Small intestine (tissue), 16 donors: ENCODE data around the gene ETV5. TPM values are rescaled to one million over a fixed set of nuclear protein-coding genes. Genes with fewer than 3 reads are reported as not detected.

ENCODE experiments used
- DNase-seq, 2 donors: peaks; one replicate each; pipeline versions ENCODE4 v3.0.0 to v3.0.0-alpha.2; 2013
- FAIRE-seq: peaks from 2 replicates; lab custom pipeline; 2012; peaks lifted over from hg19 to GRCh38; lab: Jason Lieb, UNC
- H3K27ac ChIP-seq, 3 donors: one replicate each; pipeline ENCODE4 v1.5.1; 2013; ENCODE audit warnings: low read length in 2 of 3, mild to moderate bottlenecking in 2 of 3, control low read depth in 1 of 3, inconsistent platforms in 1 of 3, low read depth in 1 of 3, moderate library complexity in 1 of 3
- H3K27me3 ChIP-seq, 3 donors: one replicate each; pipeline ENCODE4 v1.6.1; 2013; ENCODE audit warnings: low read length in 3 of 3, inconsistent platforms in 1 of 3; ENCODE audit not compliant: control insufficient read depth in 3 of 3, insufficient read depth in 3 of 3
- H3K36me3 ChIP-seq, 3 donors: one replicate each; pipeline ENCODE4 v1.6.1; 2013; ENCODE audit warnings: low read length in 3 of 3, inconsistent platforms in 1 of 3, low read depth in 1 of 3, mild to moderate bottlenecking in 1 of 3, moderate library complexity in 1 of 3; ENCODE audit not compliant: control insufficient read depth in 3 of 3, insufficient read depth in 2 of 3
- H3K4me1 ChIP-seq, 3 donors: one replicate each; pipeline ENCODE4 v1.6.1; 2013; ENCODE audit warnings: low read length in 2 of 3, inconsistent platforms in 1 of 3, low read depth in 1 of 3, mild to moderate bottlenecking in 1 of 3, moderate library complexity in 1 of 3; ENCODE audit not compliant: control insufficient read depth in 3 of 3, insufficient read depth in 2 of 3
- H3K4me3 ChIP-seq, 3 donors: one replicate each; pipeline ENCODE4 v1.5.1; 2013; ENCODE audit warnings: low read length in 3 of 3, control low read depth in 1 of 3, inconsistent platforms in 1 of 3, low read depth in 1 of 3, mild to moderate bottlenecking in 1 of 3, moderate library complexity in 1 of 3
- H3K9me3 ChIP-seq, 2 donors: one replicate each; pipeline ENCODE4 v1.6.1; 2013; ENCODE audit warnings: low read depth in 1 of 2, low read length in 1 of 2; ENCODE audit not compliant: control insufficient read depth in 2 of 2, insufficient read depth in 1 of 2
- WGBS, 3 donors: extraction: QIAGEN DNeasy Blood & Tissue Kit; methylation state at CpG; one replicate each; pipeline ENCODE4 v1.1.7; 2013; 5-methylcytosine and 5-hydroxymethylcytosine counted together
- long read RNA-seq, 10 donors: transcript quantifications; one replicate each; lab custom pipeline, GENCODE V29; 2026
- polyA plus RNA-seq, 4 donors: library from polyadenylated mRNA; stranded (reverse) in 3 of 4; unstranded in 1 of 4; fragments of 200-250 nt in 3 of 4; fragments of 120-200 nt in 1 of 4; gene quantifications; one replicate each; pipeline versions ENCODE4 v1.2.1 to v1.2.3, GENCODE V29; 2013
- donor health status: healthy with polysubstance abuse.
- donor health status: control.
- donor health status: control.
- donor health status: Bipolar disorder and iron deficiency.
- donor health status: healthy.

Gene ETV5
- polyA plus RNA-seq = 1 to 10 TPM in 3 of 4 donors, under 1 TPM in 1; 0.45 to 4.4 (median 3.3) TPM
- long read RNA-seq, donor 1 = 0 reads
- long read RNA-seq, donor 2 = 0 reads
- long read RNA-seq, donor 3, partial matches to known transcripts = 0 of 1 reads
- long read RNA-seq, donor 3, other reads (novel, unspliced or antisense) = 0 of 1 reads
- long read RNA-seq, donor 4 = 0 reads
- long read RNA-seq, donor 5 = 0 reads
- long read RNA-seq, donor 6 = 0 reads
- long read RNA-seq, donor 7 = 0 reads
- long read RNA-seq, donor 8, partial matches to known transcripts = 0 of 2 reads
- long read RNA-seq, donor 8, other reads (novel, unspliced or antisense) = 0 of 2 reads
- long read RNA-seq, donor 9 = 0 reads
- long read RNA-seq, donor 10, full-length matches to known transcripts = 3 of 3 reads
- long read RNA-seq, donor 10, partial matches to known transcripts = 0 of 3 reads
- long read RNA-seq, donor 10, other reads (novel, unspliced or antisense) = 0 of 3 reads

DNA sequence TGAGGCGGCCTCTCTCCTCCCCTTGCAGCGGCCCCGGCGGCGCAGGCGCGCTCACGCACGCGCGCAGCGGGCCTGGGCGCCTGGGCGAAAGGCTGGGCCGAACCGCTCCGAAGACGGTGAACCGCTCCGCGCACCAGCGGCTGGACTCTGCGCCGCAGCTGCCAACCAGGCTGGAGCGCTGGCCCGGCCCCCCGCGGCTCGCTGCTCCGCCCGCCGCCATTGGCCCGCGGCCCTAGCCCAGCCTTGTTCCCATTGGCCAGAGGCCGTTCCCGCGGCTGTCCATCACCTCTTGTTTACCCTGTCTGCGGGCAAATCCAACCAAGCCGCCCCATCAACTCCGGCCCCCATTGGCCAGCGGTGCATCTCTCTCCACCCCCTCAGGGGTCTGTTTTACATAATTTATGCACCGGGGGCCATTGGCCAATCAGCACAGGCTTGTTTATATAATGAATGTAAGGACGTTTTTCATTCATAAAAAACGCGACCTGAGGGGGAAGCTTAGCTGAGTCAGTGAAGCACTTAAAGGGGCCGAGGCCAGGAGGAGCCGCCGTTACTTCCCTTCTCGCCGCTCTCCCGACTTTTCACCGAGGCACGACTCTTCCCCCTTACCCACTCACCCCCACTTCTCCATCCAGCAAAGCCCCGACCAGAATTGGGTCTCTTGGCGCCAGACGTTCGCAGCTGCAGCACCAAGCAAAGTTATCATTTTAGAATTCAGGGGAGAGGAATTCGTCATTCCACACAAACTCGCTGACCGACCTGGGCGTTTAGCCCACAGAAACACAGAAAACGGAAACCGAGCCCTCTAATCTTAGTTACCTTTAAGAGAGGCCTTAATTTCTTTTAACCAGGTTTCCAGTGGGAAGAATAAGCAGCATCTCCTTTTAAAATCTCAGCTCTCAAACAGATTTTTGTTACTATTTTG is at the start of gene ETV5:
TSS of gene ETV5 (minus strand) at position 149 of the 925 bp plus-strand sequence. CDS start 3,221 bp downstream, outside the sequence.
- H3K4me3 ChIP-seq = peak within 1 kb of the TSS; percentile 49 to 67 (median 60)
- no peaks in the 10 kb centered on the region for H3K36me3 ChIP-seq
- H3K9me3 ChIP-seq = no peaks in the 10 kb centered on the region
- peaks cover 2 to 18% (median 5%) of the 10 kb centered on the region in 3 donors for H3K4me1 ChIP-seq
- 0% methylated on average over 34 to 63 of the region's 63 CpGs for WGBS, 3 donors
- peak; percentile 99 for DNase-seq
- peak within 1 kb of the TSS in 2 of 3 donors; percentile 57 to 88 for H3K27ac ChIP-seq
- FAIRE-seq = no peak
- peaks cover 0 to 14% (median 8%) of the 10 kb centered on the region in 3 donors for H3K27me3 ChIP-seq

GRCh38 chr3:186154641-186155040 is 45.8 kb upstream of the ETV5 start:
- no peak overlapping the region for H3K4me3 ChIP-seq
- WGBS, 3 donors = 81 to 89% (median 83%) methylated on average over 2 of the region's 2 CpGs
- no peak for DNase-seq
- no peaks in the 10 kb centered on the region for H3K9me3 ChIP-seq
- no peak for FAIRE-seq
- no peaks in the 10 kb centered on the region for H3K27me3 ChIP-seq
- H3K4me1 ChIP-seq = no peaks in the 10 kb centered on the region
- H3K27ac ChIP-seq = no peak overlapping the region
- no peaks in the 10 kb centered on the region for H3K36me3 ChIP-seq

GRCh38 chr3:186152889-186153292 is 44.0 kb upstream of the ETV5 start:
- DNase-seq = no peak
- WGBS, 3 donors = 44 to 62% (median 51%) methylated on average over 8 to 9 of the region's 9 CpGs

DNA sequence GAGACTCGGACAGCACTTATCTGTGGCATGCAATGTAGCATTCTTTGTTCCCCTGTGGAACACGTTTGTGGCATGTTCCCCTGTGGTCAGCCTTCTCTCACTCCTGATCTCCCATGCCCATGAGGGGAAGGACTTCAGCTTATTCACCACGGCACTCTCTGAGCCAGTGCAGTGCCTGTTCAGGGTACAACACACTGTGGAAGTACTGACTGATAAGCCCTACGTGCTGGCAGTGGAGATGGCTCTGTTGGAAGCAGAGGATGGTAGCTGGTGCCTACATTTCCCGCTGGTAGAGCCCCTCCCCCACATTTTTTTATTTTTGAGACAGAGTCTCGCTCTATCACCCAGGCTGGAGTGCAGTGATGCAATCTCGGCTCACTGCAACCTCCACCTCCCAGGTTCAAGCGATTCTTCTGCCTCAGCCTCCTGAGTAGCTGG is 43.5 kb upstream of the ETV5 start:
- Histone ChIP-seq H3K36me3 (no peaks in the 10 kb centered on the region), H3K4me1 (no peaks in the 10 kb centered on the region), H3K27me3 (no peaks in the 10 kb centered on the region), H3K27ac (no peak overlapping the region), H3K9me3 (no peaks in the 10 kb centered on the region), H3K4me3 (no peak overlapping the region)
- FAIRE-seq (no peak), DNase-seq (no peak)
- 71 to 78% (median 74%) methylated on average over 7 to 8 of the region's 8 CpGs for WGBS, 3 donors

More at GRCh38 chr3:186152889-186153292, 44.0 kb upstream of the ETV5 start:
- H3K9me3 ChIP-seq = no peaks in the 10 kb centered on the region
- H3K27ac ChIP-seq = no peak overlapping the region
- no peaks in the 10 kb centered on the region for H3K36me3 ChIP-seq
- no peaks in the 10 kb centered on the region for H3K27me3 ChIP-seq
- FAIRE-seq = no peak
- H3K4me1 ChIP-seq = no peaks in the 10 kb centered on the region
- no peak overlapping the region for H3K4me3 ChIP-seq

DNA sequence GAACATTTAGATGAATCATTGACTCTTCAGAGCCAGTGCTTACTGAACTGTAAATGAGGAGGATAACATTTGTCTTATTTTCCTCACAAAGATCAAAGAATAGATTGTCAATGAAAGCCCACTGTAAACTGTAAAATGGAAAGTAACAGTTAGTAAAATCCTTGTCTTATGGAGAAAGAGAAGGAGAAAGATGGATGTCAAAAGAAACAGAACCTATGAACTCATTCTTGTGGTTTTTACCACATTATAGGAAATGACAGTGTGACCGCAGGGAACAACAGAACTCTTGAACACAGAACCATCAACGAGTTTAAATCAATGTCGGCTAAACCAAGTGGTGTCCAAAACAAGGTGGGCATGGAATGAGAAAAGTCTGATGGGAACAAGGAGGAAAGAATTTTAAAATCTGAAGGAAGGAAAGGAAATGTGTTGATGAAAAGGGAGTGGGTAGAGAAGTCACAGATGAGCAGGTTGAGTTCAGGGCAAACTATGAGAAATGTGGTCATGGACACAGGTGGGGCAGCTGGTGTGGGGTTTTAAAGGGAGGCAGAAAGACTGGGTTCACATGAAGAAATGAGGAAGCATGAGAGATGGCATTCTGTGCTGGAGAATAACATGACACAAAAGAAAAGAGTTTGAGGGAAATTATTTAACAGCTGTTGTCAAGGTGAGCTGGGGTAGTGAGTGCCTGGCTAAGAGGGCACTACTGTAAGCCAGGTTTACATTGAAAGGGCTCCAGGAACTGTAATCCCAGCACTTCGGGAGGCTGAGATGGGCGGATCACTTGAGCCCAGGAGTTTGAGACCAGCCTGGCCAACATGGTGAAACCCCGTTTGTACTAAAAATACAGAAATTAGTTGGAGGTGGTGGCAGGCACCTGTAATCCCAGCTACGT is 42.4 kb upstream of the ETV5 start:
- H3K4me1 ChIP-seq = no peaks in the 10 kb centered on the region
- 72 to 89% (median 81%) methylated on average over 7 of the region's 7 CpGs for WGBS, 3 donors
- H3K36me3 ChIP-seq = no peaks in the 10 kb centered on the region
- no peak overlapping the region for H3K27ac ChIP-seq
- no peak overlapping the region for H3K4me3 ChIP-seq
- FAIRE-seq (no peak), DNase-seq (no peak)
- H3K9me3 ChIP-seq = no peaks in the 10 kb centered on the region
- no peaks in the 10 kb centered on the region for H3K27me3 ChIP-seq

- Histone ChIP-seq H3K9me3 (no peaks in the 10 kb centered on the region), H3K4me3 (no peak overlapping the region), H3K4me1 (no peaks in the 10 kb centered on the region), H3K36me3 (no peaks in the 10 kb centered on the region), H3K27ac (no peak overlapping the region), H3K27me3 (no peaks in the 10 kb centered on the region)
- FAIRE-seq = no peak
- 69 to 79% (median 74%) methylated on average over 11 of the region's 11 CpGs for WGBS, 3 donors
- DNase-seq = no peak
These were observed 41.3 kb upstream of the ETV5 start for GRCh38 chr3:186150041-186150830.

- Histone ChIP-seq H3K9me3 (no peaks in the 10 kb centered on the region), H3K27ac (no peak overlapping the region), H3K4me3 (no peak overlapping the region), H3K36me3 (no peaks in the 10 kb centered on the region), H3K27me3 (no peaks in the 10 kb centered on the region), H3K4me1 (no peaks in the 10 kb centered on the region)
- FAIRE-seq (no peak), DNase-seq (no peak)
- 82 to 84% (median 83%) methylated on average over 15 of the region's 15 CpGs for WGBS, 3 donors
These were observed 40.6 kb upstream of the ETV5 start for GRCh38 chr3:186149319-186149960.
